Panc1 (cell line): ENCODE results near the gene DEPDC5.

Experiments
- POLR2AphosphoS5 ChIP-seq: IDR thresholded peaks from 2 replicates; pipeline ENCODE4 v1.6.1; 2012; ENCODE audit warnings: mild to moderate bottlenecking, low read depth, low read length, moderate library complexity
- SIN3A ChIP-seq: IDR thresholded peaks from 2 replicates; pipeline ENCODE4 v1.6.1; 2012; ENCODE audit warnings: low read depth, mild to moderate bottlenecking, low read length, moderate library complexity, borderline replicate concordance; ENCODE audit not compliant: insufficient read depth
- TCF7L2 ChIP-seq: IDR thresholded peaks from 2 replicates; pipeline ENCODE4 v1.6.1; 2011; ENCODE audit warnings: mild to moderate bottlenecking, low read depth, low read length, inconsistent platforms
- TF ChIP-seq, protein P1 (sequence below): fragments of 450-650 bp; IDR thresholded peaks from 2 replicates; pipeline ENCODE4 v1.5.1; 2017; ENCODE audit warnings: mild to moderate bottlenecking
- TF ChIP-seq, protein P2 (sequence below), 2 experiments: IDR thresholded peaks; 2 replicates each; pipeline ENCODE4 v1.6.1; 2011 to 2012; ENCODE audit warnings: low read depth in 2 of 2, control low read depth in 1 of 2, low read length in 1 of 2, mild to moderate bottlenecking in 1 of 2, moderate library complexity in 1 of 2; ENCODE audit not compliant: insufficient read depth in 1 of 2

DNA sequence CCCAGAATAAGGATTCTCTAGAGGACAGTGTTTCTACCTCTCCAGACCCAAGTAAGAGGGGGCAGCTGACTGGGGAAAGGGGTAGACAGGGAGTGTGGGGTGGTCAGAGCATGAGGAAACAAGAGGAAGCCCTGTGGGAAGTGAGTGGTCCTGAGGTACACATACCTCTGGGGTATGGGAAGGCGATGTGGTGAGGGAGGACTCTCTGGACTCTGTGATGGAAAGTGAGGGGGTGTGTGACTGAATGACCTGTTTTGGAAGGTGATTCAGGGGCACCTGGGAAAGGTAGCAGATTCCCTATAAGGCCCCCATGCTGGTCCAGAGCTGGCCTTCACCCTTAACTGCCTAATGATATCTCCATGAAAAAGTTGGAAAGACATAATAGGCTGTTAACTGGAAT, 80.1 kb downstream of the DEPDC5 start:
- TF ChIP-seq POLR2AphosphoS5 (no peak), SIN3A (no peak), TCF7L2 (no peak)
- TF ChIP-seq, protein P1, sequence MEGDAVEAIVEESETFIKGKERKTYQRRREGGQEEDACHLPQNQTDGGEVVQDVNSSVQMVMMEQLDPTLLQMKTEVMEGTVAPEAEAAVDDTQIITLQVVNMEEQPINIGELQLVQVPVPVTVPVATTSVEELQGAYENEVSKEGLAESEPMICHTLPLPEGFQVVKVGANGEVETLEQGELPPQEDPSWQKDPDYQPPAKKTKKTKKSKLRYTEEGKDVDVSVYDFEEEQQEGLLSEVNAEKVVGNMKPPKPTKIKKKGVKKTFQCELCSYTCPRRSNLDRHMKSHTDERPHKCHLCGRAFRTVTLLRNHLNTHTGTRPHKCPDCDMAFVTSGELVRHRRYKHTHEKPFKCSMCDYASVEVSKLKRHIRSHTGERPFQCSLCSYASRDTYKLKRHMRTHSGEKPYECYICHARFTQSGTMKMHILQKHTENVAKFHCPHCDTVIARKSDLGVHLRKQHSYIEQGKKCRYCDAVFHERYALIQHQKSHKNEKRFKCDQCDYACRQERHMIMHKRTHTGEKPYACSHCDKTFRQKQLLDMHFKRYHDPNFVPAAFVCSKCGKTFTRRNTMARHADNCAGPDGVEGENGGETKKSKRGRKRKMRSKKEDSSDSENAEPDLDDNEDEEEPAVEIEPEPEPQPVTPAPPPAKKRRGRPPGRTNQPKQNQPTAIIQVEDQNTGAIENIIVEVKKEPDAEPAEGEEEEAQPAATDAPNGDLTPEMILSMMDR, result no peak
- TF ChIP-seq, protein P2, sequence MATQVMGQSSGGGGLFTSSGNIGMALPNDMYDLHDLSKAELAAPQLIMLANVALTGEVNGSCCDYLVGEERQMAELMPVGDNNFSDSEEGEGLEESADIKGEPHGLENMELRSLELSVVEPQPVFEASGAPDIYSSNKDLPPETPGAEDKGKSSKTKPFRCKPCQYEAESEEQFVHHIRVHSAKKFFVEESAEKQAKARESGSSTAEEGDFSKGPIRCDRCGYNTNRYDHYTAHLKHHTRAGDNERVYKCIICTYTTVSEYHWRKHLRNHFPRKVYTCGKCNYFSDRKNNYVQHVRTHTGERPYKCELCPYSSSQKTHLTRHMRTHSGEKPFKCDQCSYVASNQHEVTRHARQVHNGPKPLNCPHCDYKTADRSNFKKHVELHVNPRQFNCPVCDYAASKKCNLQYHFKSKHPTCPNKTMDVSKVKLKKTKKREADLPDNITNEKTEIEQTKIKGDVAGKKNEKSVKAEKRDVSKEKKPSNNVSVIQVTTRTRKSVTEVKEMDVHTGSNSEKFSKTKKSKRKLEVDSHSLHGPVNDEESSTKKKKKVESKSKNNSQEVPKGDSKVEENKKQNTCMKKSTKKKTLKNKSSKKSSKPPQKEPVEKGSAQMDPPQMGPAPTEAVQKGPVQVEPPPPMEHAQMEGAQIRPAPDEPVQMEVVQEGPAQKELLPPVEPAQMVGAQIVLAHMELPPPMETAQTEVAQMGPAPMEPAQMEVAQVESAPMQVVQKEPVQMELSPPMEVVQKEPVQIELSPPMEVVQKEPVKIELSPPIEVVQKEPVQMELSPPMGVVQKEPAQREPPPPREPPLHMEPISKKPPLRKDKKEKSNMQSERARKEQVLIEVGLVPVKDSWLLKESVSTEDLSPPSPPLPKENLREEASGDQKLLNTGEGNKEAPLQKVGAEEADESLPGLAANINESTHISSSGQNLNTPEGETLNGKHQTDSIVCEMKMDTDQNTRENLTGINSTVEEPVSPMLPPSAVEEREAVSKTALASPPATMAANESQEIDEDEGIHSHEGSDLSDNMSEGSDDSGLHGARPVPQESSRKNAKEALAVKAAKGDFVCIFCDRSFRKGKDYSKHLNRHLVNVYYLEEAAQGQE (IDR thresholded peaks at IDR 0.05; ENCODE audit: insufficient read depth in 1 of 2, low read depth in 2 of 2, low read length in 1 of 2), result no peak
